GM12875 (cell line): Measurements from ENCODE around the gene UGT1A1.

Experiments used
- H3K4me3 ChIP-seq: one replicate; pipeline ENCODE4 v1.5.1; 2011; ENCODE audit warnings: low read depth, low read length, control low read depth
- CTCF ChIP-seq: IDR thresholded peaks from 2 replicates; pipeline ENCODE4 v1.5.1; 2011; ENCODE audit warnings: low read depth, mild to moderate bottlenecking, control low read depth, inconsistent platforms, low read length, moderate library complexity, borderline replicate concordance; ENCODE audit not compliant: insufficient read depth

UGT1A1 gene

GRCh38 chr2:233772583-233772982 lies 12.5 kb downstream of the UGT1A1 start:
- TF ChIP-seq CTCF, result no peak
- H3K4me3 ChIP-seq, result no peak overlapping the region

DNA sequence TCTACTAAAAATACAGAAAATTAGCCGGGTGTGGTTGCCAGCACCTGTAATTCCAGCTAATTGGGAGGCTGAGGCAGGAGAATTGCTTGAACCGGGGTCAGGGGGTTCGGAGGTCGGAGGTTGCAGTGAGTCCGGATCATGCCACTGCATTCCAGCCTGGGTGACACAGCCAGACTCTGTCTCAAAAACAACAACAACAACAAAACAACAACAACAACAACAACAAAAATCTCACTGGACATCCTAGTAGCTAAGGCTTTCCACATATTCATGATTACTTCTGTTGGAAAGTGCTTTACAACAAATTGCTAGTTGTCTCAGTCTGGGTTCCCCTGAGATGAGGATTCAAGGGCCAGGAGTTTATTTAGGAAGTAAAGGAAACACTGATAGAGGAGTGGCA lies 13.8 kb downstream of the UGT1A1 start:
- no peak overlapping the region for H3K4me3 ChIP-seq
- TF ChIP-seq CTCF, result no peak

DNA sequence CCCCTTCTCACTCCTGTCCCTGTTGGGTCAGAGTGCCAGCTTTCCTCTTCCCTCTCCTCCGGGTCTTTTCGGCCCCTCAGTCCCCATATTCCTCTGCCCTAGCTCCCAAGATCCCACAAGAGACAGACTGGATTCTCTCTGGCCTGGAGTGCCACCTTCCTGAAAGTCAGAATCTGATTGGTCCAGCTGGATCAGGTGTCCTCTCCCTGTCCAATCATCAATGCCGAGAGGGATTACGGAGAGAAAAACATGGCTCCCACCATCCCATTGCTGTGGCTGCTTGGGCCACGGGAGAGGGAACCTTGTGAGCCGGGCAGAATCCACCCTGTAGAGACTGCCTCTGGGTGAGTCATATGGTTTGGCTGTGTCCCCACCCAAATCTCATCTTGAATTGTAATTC lies 15.3 kb downstream of the UGT1A1 start:
- TF ChIP-seq CTCF, result no peak
- H3K4me3 ChIP-seq, result no peak overlapping the region

- H3K4me3 ChIP-seq, result no peak within 1 kb of the TSS
- TF ChIP-seq CTCF, result no peak
Measured at GRCh38 chr2:233778030-233778429, 18.0 kb downstream of the UGT1A1 start, which contains the start of gene MROH2A. TSS of gene MROH2A (plus strand) at chr2:233778330. CDS start at chr2:233779359, 1,029 bp downstream.

DNA sequence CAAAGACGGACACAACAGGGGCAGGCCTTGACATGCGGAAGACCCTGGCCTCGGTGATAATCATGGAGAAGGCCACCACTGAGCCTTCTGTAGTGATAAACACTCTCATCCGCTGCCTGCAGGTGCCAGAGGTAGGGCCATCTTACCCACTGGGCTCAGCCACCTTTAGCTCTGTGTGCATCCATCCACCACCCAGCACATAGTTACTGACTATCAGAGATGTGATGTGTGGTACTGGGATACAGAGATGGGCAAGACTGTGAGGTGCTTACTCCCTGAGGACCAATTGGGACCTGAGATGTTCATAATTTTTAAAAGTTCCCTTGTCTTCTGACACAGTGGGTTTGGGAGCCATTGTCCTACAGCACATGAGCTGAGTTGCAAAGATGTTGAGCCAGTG lies 19.7 kb downstream of the UGT1A1 start:
- H3K4me3 ChIP-seq, result no peak overlapping the region
- no peak for TF ChIP-seq CTCF

GRCh38 chr2:233780771-233781170 lies 20.7 kb downstream of the UGT1A1 start:
- no peak for TF ChIP-seq CTCF

GRCh38 chr2:233789554-233789953 lies 29.5 kb downstream of the UGT1A1 start:
- no peak for TF ChIP-seq CTCF

More at GRCh38 chr2:233780771-233781170, 20.7 kb downstream of the UGT1A1 start:
- H3K4me3 ChIP-seq, result no peak overlapping the region

More at GRCh38 chr2:233789554-233789953, 29.5 kb downstream of the UGT1A1 start:
- H3K4me3 ChIP-seq, result no peak overlapping the region
